ENCODE results near the gene FBXO9. TPM values are rescaled to one million over a fixed set of nuclear protein-coding genes. Genes with fewer than 3 reads are reported as not detected.
"Not testable (repeated sequence)": the region's sequence is repeated elsewhere in the genome, so short reads cannot be mapped to it uniquely, and the experiment has no call there.

FBXO9 gene
- total RNA-seq, 1 donor from 2014 or later, result 78.5 TPM

GRCh38 chr6:53056273-53056672 is 8.9 kb upstream of the FBXO9 start:
- H3K27ac Mint-ChIP-seq, result peak overlapping the region; percentile 5
- no peaks in the 10 kb centered on the region for H3K27me3 Mint-ChIP-seq
- peaks cover 29% of the 10 kb centered on the region for H3K4me1 Mint-ChIP-seq (ENCODE audit: unreplicated experiment)
- no peak for DNase-seq (ENCODE audit: extremely low spot score, unreplicated experiment)
- TF ChIP-seq CTCF (conservative IDR thresholded peaks at IDR 0.05), result no peak
- no peak overlapping the region for H3K4me3 Mint-ChIP-seq
- no peaks in the 10 kb centered on the region for H3K9me3 Mint-ChIP-seq
- H3K36me3 Mint-ChIP-seq, result peaks cover 23% of the 10 kb centered on the region

GRCh38 chr6:53058388-53059195 is 6.6 kb upstream of the FBXO9 start:
- H3K9me3 Mint-ChIP-seq, result no peaks in the 10 kb centered on the region
- no peak for DNase-seq (ENCODE audit: extremely low spot score, unreplicated experiment)
- peak overlapping the region; percentile 98 for H3K4me3 Mint-ChIP-seq
- TF ChIP-seq CTCF (conservative IDR thresholded peaks at IDR 0.05), result no peak
- H3K27me3 Mint-ChIP-seq, result no peaks in the 10 kb centered on the region
- peaks cover 39% of the 10 kb centered on the region for H3K4me1 Mint-ChIP-seq (ENCODE audit: unreplicated experiment)
- H3K27ac Mint-ChIP-seq, result peak overlapping the region; percentile 7
- peaks cover 13% of the 10 kb centered on the region for H3K36me3 Mint-ChIP-seq

GRCh38 chr6:53059648-53060589 is 5.3 kb upstream of the FBXO9 start:
- DNase-seq (ENCODE audit: extremely low spot score, unreplicated experiment), result no peak
- H3K4me3 Mint-ChIP-seq, result peak overlapping the region; percentile 98
- peaks cover 38% of the 10 kb centered on the region for H3K4me1 Mint-ChIP-seq (ENCODE audit: unreplicated experiment)
- H3K36me3 Mint-ChIP-seq, result peaks cover 8% of the 10 kb centered on the region
- H3K9me3 Mint-ChIP-seq, result no peaks in the 10 kb centered on the region
- H3K27ac Mint-ChIP-seq, result peak overlapping the region; percentile 96
- no peak for TF ChIP-seq CTCF (conservative IDR thresholded peaks at IDR 0.05)
- no peaks in the 10 kb centered on the region for H3K27me3 Mint-ChIP-seq

- no peak for TF ChIP-seq CTCF (conservative IDR thresholded peaks at IDR 0.05)
- H3K36me3 Mint-ChIP-seq, result peaks cover 8% of the 10 kb centered on the region
- no peaks in the 10 kb centered on the region for H3K9me3 Mint-ChIP-seq
- H3K4me1 Mint-ChIP-seq (ENCODE audit: unreplicated experiment), result peaks cover 43% of the 10 kb centered on the region
- H3K27me3 Mint-ChIP-seq, result no peaks in the 10 kb centered on the region
- H3K4me3 Mint-ChIP-seq, result peak overlapping the region; percentile 98
- H3K27ac Mint-ChIP-seq, result peak overlapping the region; percentile 96
- DNase-seq (ENCODE audit: extremely low spot score, unreplicated experiment), result no peak
These were observed 3.0 kb upstream of the FBXO9 start for GRCh38 chr6:53062169-53062539.

GRCh38 chr6:53064255-53064654 is 949 bp upstream of the FBXO9 start:
- not testable (repeated sequence) for DNase-seq (ENCODE audit: extremely low spot score, unreplicated experiment); H3K36me3 Mint-ChIP-seq; H3K9me3 Mint-ChIP-seq; H3K27me3 Mint-ChIP-seq
- Mint-ChIP-seq H3K4me3 (peak overlapping the region; percentile 100), H3K27ac (peak overlapping the region; percentile 93), H3K4me1 (ENCODE audit: unreplicated experiment) (peaks cover 44% of the 10 kb centered on the region)

Data from type B pancreatic cell (in vitro differentiated cells).